ENCODE results near the gene RALGDS.
"Not testable (repeated sequence)": the region's sequence is repeated elsewhere in the genome, so short reads cannot be mapped to it uniquely, and the experiment has no call there.

RALGDS gene

DNA sequence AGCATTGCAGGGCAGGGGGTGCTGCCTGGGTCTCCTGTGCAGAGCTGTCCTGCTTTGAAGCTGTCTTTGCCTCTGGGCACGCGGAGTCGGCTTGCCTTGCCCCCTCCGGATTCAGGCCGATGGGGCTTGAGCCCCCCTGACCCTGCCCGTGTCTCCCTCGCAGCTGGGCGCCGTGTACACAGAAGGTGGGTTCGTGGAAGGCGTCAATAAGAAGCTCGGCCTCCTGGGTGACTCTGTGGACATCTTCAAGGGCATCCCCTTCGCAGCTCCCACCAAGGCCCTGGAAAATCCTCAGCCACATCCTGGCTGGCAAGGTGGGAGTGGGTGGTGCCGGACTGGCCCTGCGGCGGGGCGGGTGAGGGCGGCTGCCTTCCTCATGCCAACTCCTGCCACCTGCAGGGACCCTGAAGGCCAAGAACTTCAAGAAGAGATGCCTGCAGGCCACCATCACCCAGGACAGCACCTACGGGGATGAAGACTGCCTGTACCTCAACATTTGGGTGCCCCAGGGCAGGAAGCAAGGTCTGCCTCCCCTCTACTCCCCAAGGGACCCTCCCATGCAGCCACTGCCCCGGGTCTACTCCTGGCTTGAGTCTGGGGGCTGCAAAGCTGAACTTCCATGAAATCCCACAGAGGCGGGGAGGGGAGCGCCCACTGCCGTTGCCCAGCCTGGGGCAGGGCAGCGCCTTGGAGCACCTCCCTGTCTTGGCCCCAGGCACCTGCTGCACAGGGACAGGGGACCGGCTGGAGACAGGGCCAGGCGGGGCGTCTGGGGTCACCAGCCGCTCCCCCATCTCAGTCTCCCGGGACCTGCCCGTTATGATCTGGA is 56.6 kb downstream of the RALGDS start:
- 96% methylated on average over 30 of the region's 30 CpGs for WGBS

DNA sequence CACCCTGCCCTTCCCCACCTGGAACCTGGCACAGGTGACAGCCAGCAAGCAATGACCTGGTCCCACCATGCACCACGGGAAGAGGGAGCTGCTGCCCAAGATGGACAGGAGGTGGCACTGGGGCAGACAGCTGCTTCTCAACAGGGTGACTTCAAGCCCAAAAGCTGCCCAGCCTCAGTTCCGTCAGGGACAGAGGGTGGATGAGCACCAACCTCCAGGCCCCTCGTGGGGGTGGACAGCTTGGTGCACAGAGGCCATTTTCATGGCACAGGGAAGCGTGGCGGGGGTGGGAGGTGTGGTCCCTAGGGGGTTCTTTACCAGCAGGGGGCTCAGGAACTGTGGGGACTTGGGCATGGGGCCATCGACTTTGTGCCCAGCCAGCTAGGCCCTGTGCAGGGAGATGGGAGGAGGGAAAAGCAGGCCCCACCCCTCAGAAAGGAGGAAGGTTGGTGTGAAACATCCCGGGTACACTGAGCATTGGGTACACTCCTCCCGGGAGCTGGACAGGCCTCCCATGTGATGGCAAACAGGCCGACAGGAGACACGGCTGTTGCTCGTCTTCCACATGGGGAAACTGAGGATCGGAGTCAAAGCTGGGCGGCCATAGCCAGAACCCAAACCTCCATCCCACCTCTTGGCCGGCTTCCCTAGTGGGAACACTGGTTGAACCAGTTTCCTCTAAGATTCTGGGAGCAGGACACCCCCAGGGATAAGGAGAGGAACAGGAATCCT is 57.4 kb downstream of the RALGDS start:
- Histone ChIP-seq H2BK120ac (ENCODE audit: low read depth, low read length) (no peak overlapping the region), H2AFZ (ENCODE audit: low read depth, low read length) (no peak overlapping the region), H2AK5ac (ENCODE audit: low read length, severe bottlenecking) (no peak overlapping the region), H3K27me3 (ENCODE audit: control insufficient read depth in 1 of 2, insufficient read depth in 1 of 2, low read length in 2 of 2) (no peaks in the 10 kb centered on the region), H3K4me1 (ENCODE audit: control insufficient read depth, insufficient read depth, low read depth, low read length) (peaks cover 17% of the 10 kb centered on the region), H4K8ac (ENCODE audit: low read length) (no peak overlapping the region), H3K36me3 (ENCODE audit: control insufficient read depth in 1 of 2, insufficient read depth in 2 of 2, low read depth in 1 of 2, low read length in 2 of 2) (peaks cover under 1 to 30% of the 10 kb centered on the region in 2 experiments), H3K23ac (ENCODE audit: low read length in 2 of 2) (no peak overlapping the region), H3K9me3 (ENCODE audit: control insufficient read depth, low read length) (no peaks in the 10 kb centered on the region), H3K4me3 (ENCODE audit: insufficient read depth in 1 of 2, low read depth in 1 of 2, low read length in 2 of 2) (peak overlapping the region in 1 of 2 experiments; percentile 9), H4K91ac (ENCODE audit: low read length) (no peak overlapping the region), H3K27ac (ENCODE audit: low read length, poor library complexity, severe bottlenecking) (no peak overlapping the region), H3K4ac (ENCODE audit: low read depth in 1 of 2, low read length in 2 of 2) (no peak overlapping the region), H2BK5ac (ENCODE audit: low read depth, low read length, poor library complexity, severe bottlenecking) (no peak overlapping the region), H3K79me1 (replicated peaks; ENCODE audit: low read length, poor library complexity, severe bottlenecking) (no peaks in the 10 kb centered on the region), H2BK15ac (ENCODE audit: low read depth, poor library complexity, severe bottlenecking) (no peak overlapping the region), H3K9ac (ENCODE audit: low read length) (no peak overlapping the region), H3K4me2 (ENCODE audit: low read length, poor library complexity, severe bottlenecking) (no peak overlapping the region), H3K18ac (ENCODE audit: low read depth in 1 of 2, low read length in 2 of 2) (no peak overlapping the region), H3K14ac (ENCODE audit: low read length in 2 of 2) (no peak overlapping the region), H2BK12ac (ENCODE audit: low read length in 2 of 2) (no peak overlapping the region)
- WGBS = 94% methylated on average over 14 of the region's 14 CpGs
- DNase-seq = no peak

More for the DNA sequence above, 56.6 kb downstream of the RALGDS start:
- Histone ChIP-seq H4K91ac (ENCODE audit: low read length) (no peak overlapping the region), H3K27me3 (ENCODE audit: control insufficient read depth in 1 of 2, insufficient read depth in 1 of 2, low read length in 2 of 2) (no peaks in the 10 kb centered on the region), H3K18ac (ENCODE audit: low read depth in 1 of 2, low read length in 2 of 2) (no peak overlapping the region), H2BK15ac (ENCODE audit: low read depth, poor library complexity, severe bottlenecking) (no peak overlapping the region), H4K8ac (ENCODE audit: low read length) (no peak overlapping the region), H2BK120ac (ENCODE audit: low read depth, low read length) (no peak overlapping the region), H3K9me3 (ENCODE audit: control insufficient read depth, low read length) (no peaks in the 10 kb centered on the region), H3K79me1 (replicated peaks; ENCODE audit: low read length, poor library complexity, severe bottlenecking) (no peaks in the 10 kb centered on the region), H3K4ac (ENCODE audit: low read depth in 1 of 2, low read length in 2 of 2) (no peak overlapping the region), H3K4me3 (ENCODE audit: insufficient read depth in 1 of 2, low read depth in 1 of 2, low read length in 2 of 2) (no peak overlapping the region), H2BK5ac (ENCODE audit: low read depth, low read length, poor library complexity, severe bottlenecking) (no peak overlapping the region), H3K14ac (ENCODE audit: low read length in 2 of 2) (no peak overlapping the region), H3K4me2 (ENCODE audit: low read length, poor library complexity, severe bottlenecking) (no peak overlapping the region), H2BK12ac (ENCODE audit: low read length in 2 of 2) (no peak overlapping the region), H2AFZ (ENCODE audit: low read depth, low read length) (no peak overlapping the region), H3K9ac (ENCODE audit: low read length) (no peak overlapping the region), H3K4me1 (ENCODE audit: control insufficient read depth, insufficient read depth, low read depth, low read length) (peaks cover 17% of the 10 kb centered on the region), H3K27ac (ENCODE audit: low read length, poor library complexity, severe bottlenecking) (no peak overlapping the region), H2AK5ac (ENCODE audit: low read length, severe bottlenecking) (no peak overlapping the region), H3K23ac (ENCODE audit: low read length in 2 of 2) (no peak overlapping the region), H3K36me3 (ENCODE audit: control insufficient read depth in 1 of 2, insufficient read depth in 2 of 2, low read depth in 1 of 2, low read length in 2 of 2) (peaks cover 0 to 27% of the 10 kb centered on the region in 2 experiments)
- no peak for DNase-seq

DNA sequence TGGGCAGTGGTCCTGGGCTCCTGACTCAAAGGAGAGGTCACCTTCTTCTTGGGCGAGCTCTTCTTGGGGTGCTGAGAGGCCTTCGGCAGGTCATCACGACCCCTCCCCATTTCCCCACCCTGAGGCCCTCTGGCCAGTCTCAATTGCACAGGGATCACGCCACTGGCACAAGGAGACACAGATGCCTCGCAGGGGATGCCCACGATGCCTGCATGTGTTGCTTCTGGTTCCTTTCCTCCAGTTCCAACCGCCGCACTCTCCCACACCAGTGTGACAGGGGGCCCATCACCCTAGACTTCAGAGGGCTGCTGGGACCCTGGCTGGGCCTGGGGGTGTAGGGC is 57.9 kb downstream of the RALGDS start:
- H3K9me3 ChIP-seq (ENCODE audit: control insufficient read depth, low read length) = no peaks in the 10 kb centered on the region
- 98% methylated on average over 8 of the region's 8 CpGs for WGBS
- H2BK12ac ChIP-seq (ENCODE audit: low read length in 2 of 2) = no peak overlapping the region
- H2BK15ac ChIP-seq (ENCODE audit: low read depth, poor library complexity, severe bottlenecking) = no peak overlapping the region
- no peaks in the 10 kb centered on the region for H3K79me1 ChIP-seq (replicated peaks; ENCODE audit: low read length, poor library complexity, severe bottlenecking)
- no peak overlapping the region for H2BK5ac ChIP-seq (ENCODE audit: low read depth, low read length, poor library complexity, severe bottlenecking)
- no peak overlapping the region for H3K23ac ChIP-seq (ENCODE audit: low read length in 2 of 2)
- H3K4ac ChIP-seq (ENCODE audit: low read depth in 1 of 2, low read length in 2 of 2) = no peak overlapping the region
- no peak overlapping the region for H3K4me2 ChIP-seq (ENCODE audit: low read length, poor library complexity, severe bottlenecking)
- no peak overlapping the region for H3K9ac ChIP-seq (ENCODE audit: low read length)
- no peak overlapping the region for H3K14ac ChIP-seq (ENCODE audit: low read length in 2 of 2)
- H4K91ac ChIP-seq (ENCODE audit: low read length) = no peak overlapping the region
- H2AFZ ChIP-seq (ENCODE audit: low read depth, low read length) = no peak overlapping the region
- no peak overlapping the region for H3K18ac ChIP-seq (ENCODE audit: low read depth in 1 of 2, low read length in 2 of 2)
- H3K4me1 ChIP-seq (ENCODE audit: control insufficient read depth, insufficient read depth, low read depth, low read length) = peaks cover 17% of the 10 kb centered on the region
- H4K8ac ChIP-seq (ENCODE audit: low read length) = no peak overlapping the region
- no peak overlapping the region for H2BK120ac ChIP-seq (ENCODE audit: low read depth, low read length)
- H3K4me3 ChIP-seq (ENCODE audit: insufficient read depth in 1 of 2, low read depth in 1 of 2, low read length in 2 of 2) = peak overlapping the region in 1 of 2 experiments; percentile 9
- H3K27ac ChIP-seq (ENCODE audit: low read length, poor library complexity, severe bottlenecking) = no peak overlapping the region
- H3K36me3 ChIP-seq (ENCODE audit: control insufficient read depth in 1 of 2, insufficient read depth in 2 of 2, low read depth in 1 of 2, low read length in 2 of 2) = peaks cover 5 to 35% of the 10 kb centered on the region in 2 experiments
- H3K27me3 ChIP-seq (ENCODE audit: control insufficient read depth in 1 of 2, insufficient read depth in 1 of 2, low read length in 2 of 2) = no peaks in the 10 kb centered on the region
- DNase-seq = no peak
- H2AK5ac ChIP-seq (ENCODE audit: low read length, severe bottlenecking) = no peak overlapping the region

- not testable (repeated sequence) for H2BK120ac ChIP-seq (ENCODE audit: low read depth, low read length); H3K14ac ChIP-seq (ENCODE audit: low read length in 2 of 2); H3K4me3 ChIP-seq (ENCODE audit: insufficient read depth in 1 of 2, low read depth in 1 of 2, low read length in 2 of 2); H4K91ac ChIP-seq (ENCODE audit: low read length); H2BK5ac ChIP-seq (ENCODE audit: low read depth, low read length, poor library complexity, severe bottlenecking); H2AFZ ChIP-seq (ENCODE audit: low read depth, low read length); H2BK15ac ChIP-seq (ENCODE audit: low read depth, poor library complexity, severe bottlenecking); H2BK12ac ChIP-seq (ENCODE audit: low read length in 2 of 2); H3K18ac ChIP-seq (ENCODE audit: low read depth in 1 of 2, low read length in 2 of 2); H3K9me3 ChIP-seq (ENCODE audit: control insufficient read depth, low read length); H3K9ac ChIP-seq (ENCODE audit: low read length); H3K79me1 ChIP-seq (replicated peaks; ENCODE audit: low read length, poor library complexity, severe bottlenecking); H4K8ac ChIP-seq (ENCODE audit: low read length); H3K27ac ChIP-seq (ENCODE audit: low read length, poor library complexity, severe bottlenecking); H2AK5ac ChIP-seq (ENCODE audit: low read length, severe bottlenecking); H3K4me2 ChIP-seq (ENCODE audit: low read length, poor library complexity, severe bottlenecking); H3K4ac ChIP-seq (ENCODE audit: low read depth in 1 of 2, low read length in 2 of 2); H3K23ac ChIP-seq (ENCODE audit: low read length in 2 of 2); DNase-seq; H3K27me3 ChIP-seq (ENCODE audit: control insufficient read depth in 1 of 2, insufficient read depth in 1 of 2, low read length in 2 of 2)
- Histone ChIP-seq H3K4me1 (ENCODE audit: control insufficient read depth, insufficient read depth, low read depth, low read length) (peaks cover 17% of the 10 kb centered on the region), H3K36me3 (ENCODE audit: control insufficient read depth in 1 of 2, insufficient read depth in 2 of 2, low read depth in 1 of 2, low read length in 2 of 2) (peaks cover 11 to 41% of the 10 kb centered on the region in 2 experiments)
- no CpG with 5 or more reads among the region's 8 CpGs for WGBS
Observed at GRCh38 chr9:133062569-133062968, 58.5 kb downstream of the RALGDS start.

Data from mesenchymal stem cell (in vitro differentiated cells and primary cell).